K562 (cell line): ENCODE results near the gene SMARCA4. TPM values are rescaled to one million over a fixed set of nuclear protein-coding genes. Genes with fewer than 3 reads are reported as not detected.
A peak's percentile ranks its signal among the peaks of the same experiment; 100 is the strongest.

Source experiments
- ATAC-seq: fragments of 200-7000 bp; cut with Tn5 transposase; 3 replicates; pipeline ENCODE4 v1.9.1; 2020; ENCODE audit warnings: moderate library complexity
- BruUV-seq: library from RNA; stranded (reverse); fragments of 400-500 nt; replicated peaks from 2 replicates; lab custom pipeline; 2021; lab: Mats Ljungman, UMichigan
- CTCF ChIA-PET: fragments of 300-600 bp; formaldehyde crosslinking; extraction: SDS; loops from one replicate; lab custom pipeline; 2021; ENCODE audit warnings: low intra/inter-chr PET ratio; lab: Yijun Ruan, JAX
- POLR2A ChIA-PET: fragments of 300-600, 350-650 bp; sonication (Branson Sonifier 250); formaldehyde crosslinking; extraction: SDS; loops from one replicate; lab custom pipeline; 2021; ENCODE audit warnings: antibody characterized with exemption, inconsistent platforms; lab: Yijun Ruan, JAX
- DNase-seq, 4 experiments: peaks; one replicate each; pipeline versions ENCODE4 v3.0.0 to v3.0.0-alpha.2; 2011 to 2018; ENCODE audit warnings: low spot score in 3 of 4, mixed read lengths in 3 of 4; ENCODE audit errors: extremely low read depth in 1 of 4
- FAIRE-seq: peaks from 2 replicates; lab custom pipeline; 2011; peaks lifted over from hg19 to GRCh38; lab: Jason Lieb, UNC
- H2AFZ ChIP-seq: 2 replicates; pipeline ENCODE4 v1.6.0; 2011; ENCODE audit warnings: low read depth, low read length, control low read depth, inconsistent platforms
- H3K27ac ChIP-seq: fragments of 200-600 bp; 3 replicates; pipeline ENCODE4 v1.8.0; 2011; ENCODE audit warnings: low read depth, mild to moderate bottlenecking, control low read depth, inconsistent platforms, low read length, moderate library complexity, mixed read lengths; ENCODE audit errors: extremely low read depth
- H3K27me3 ChIP-seq, 2 experiments: fragments of 300-600 bp in 1 of 2; 2 replicates in 1 of 2; 3 replicates in 1 of 2; pipeline versions ENCODE4 v1.6.0 to v1.8.0; 2011; ENCODE audit warnings: inconsistent platforms in 2 of 2, low read length in 2 of 2, mild to moderate bottlenecking in 1 of 2, mixed read lengths in 1 of 2, moderate library complexity in 1 of 2; ENCODE audit not compliant: control insufficient read depth in 2 of 2, insufficient read depth in 2 of 2
- H3K36me3 ChIP-seq: fragments of 300-600 bp; 3 replicates; pipeline ENCODE4 v1.8.0; 2011; ENCODE audit warnings: mild to moderate bottlenecking, low read length, inconsistent platforms; ENCODE audit not compliant: control insufficient read depth, insufficient read depth
- H3K4me1 ChIP-seq, 2 experiments: fragments of 200-600 bp in 1 of 2; replicated peaks in 1 of 2; 2 replicates in 1 of 2; 3 replicates in 1 of 2; pipeline versions ENCODE4 v1.5.1 to v1.8.0; 2011; ENCODE audit warnings: inconsistent platforms in 2 of 2, low read length in 2 of 2, mild to moderate bottlenecking in 1 of 2, mixed read lengths in 1 of 2, moderate library complexity in 1 of 2; ENCODE audit not compliant: control insufficient read depth in 2 of 2, insufficient read depth in 2 of 2
- H3K4me2 ChIP-seq: 2 replicates; pipeline ENCODE4 v1.6.1; 2011; ENCODE audit warnings: low read length, control low read depth, inconsistent platforms, mixed read lengths; ENCODE audit not compliant: insufficient read depth
- H3K4me3 ChIP-seq: fragments of 200-600 bp; sonication (generic), shearing (Covaris generic); 2 replicates; pipeline ENCODE4 v1.5.1; 2016; ENCODE audit warnings: control low read depth, inconsistent platforms
- H3K79me2 ChIP-seq: fragments of 200-600 bp; 3 replicates; pipeline ENCODE4 v1.8.0; 2011; ENCODE audit warnings: low read length, inconsistent platforms; ENCODE audit not compliant: control insufficient read depth, insufficient read depth
- H3K9ac ChIP-seq, 2 experiments: 2 replicates each; pipeline versions ENCODE4 v1.6.0 to v1.6.1; 2011; ENCODE audit warnings: low read depth in 2 of 2, low read length in 2 of 2, control low read depth in 1 of 2, inconsistent platforms in 1 of 2, mild to moderate bottlenecking in 1 of 2, mixed read lengths in 1 of 2; ENCODE audit not compliant: insufficient read depth in 1 of 2
- H3K9me1 ChIP-seq: one replicate; pipeline ENCODE4 v1.6.0; 2011; ENCODE audit warnings: inconsistent platforms, mild to moderate bottlenecking, low read length, moderate library complexity; ENCODE audit not compliant: control insufficient read depth, insufficient read depth
- H3K9me3 ChIP-seq: replicated peaks from 2 replicates; pipeline ENCODE4 v1.5.1; 2011; ENCODE audit warnings: low read depth, low read length, inconsistent platforms; ENCODE audit not compliant: control insufficient read depth, insufficient read depth
- H4K20me1 ChIP-seq: replicated peaks from 2 replicates; pipeline ENCODE4 v1.6.1; 2011; ENCODE audit warnings: low read length, inconsistent platforms, mixed read lengths; ENCODE audit not compliant: control insufficient read depth, insufficient read depth
- ATF1 ChIP-seq, 2 experiments: fragments of 450-650 bp in 1 of 2; IDR thresholded peaks; 2 replicates each; pipeline ENCODE4 v1.6.1; 2016; ENCODE audit warnings: missing compliant biosample characterization in 1 of 2, missing genetic modification characterization in 1 of 2
- CBX5 ChIP-seq: IDR thresholded peaks from 2 replicates; pipeline ENCODE4 v1.6.1; 2014; ENCODE audit warnings: low read depth, borderline replicate concordance
- EGR1 ChIP-seq: fragments of 450-650 bp; conservative IDR thresholded peaks from 2 replicates; pipeline ENCODE4 v1.6.1; 2017; ENCODE audit warnings: mild to moderate bottlenecking
- ELF2 ChIP-seq: fragments of 250-450 bp; sonication (Bioruptor Pico); IDR thresholded peaks from 2 replicates; pipeline ENCODE4 v1.5.0; 2021; ENCODE audit warnings: mild to moderate bottlenecking
- GTF2E2 ChIP-seq: fragments of 200-800 bp; sonication (Bioruptor generic); IDR thresholded peaks from 2 replicates; pipeline ENCODE4 v1.6.1; 2016; ENCODE audit warnings: missing genetic modification characterization, missing compliant biosample characterization
- MEF2D ChIP-seq: conservative IDR thresholded peaks from 2 replicates; pipeline ENCODE4 v1.6.1; 2016; ENCODE audit warnings: low read depth, missing genetic modification characterization, missing compliant biosample characterization
- RBM17 ChIP-seq: fragments of 200-400 bp; formaldehyde crosslinking; IDR thresholded peaks from 2 replicates; pipeline ENCODE4 v1.6.1; 2017; ENCODE audit warnings: low read depth, mild to moderate bottlenecking, low read length, borderline replicate concordance
- RBM25 ChIP-seq: fragments of 200-400 bp; formaldehyde crosslinking; IDR thresholded peaks from 2 replicates; pipeline ENCODE4 v1.6.1; 2018; ENCODE audit warnings: low read length, low read depth, moderate library complexity; ENCODE audit not compliant: severe bottlenecking
- TARDBP ChIP-seq: fragments of 450-650 bp; IDR thresholded peaks from 2 replicates; pipeline ENCODE4 v1.6.1; 2016
- U2AF2 ChIP-seq: fragments of 200-400 bp; formaldehyde crosslinking; optimal IDR thresholded peaks from 2 replicates; pipeline ENCODE3; 2017; ENCODE audit warnings: low read depth, mild to moderate bottlenecking, low read length
- ZNF121 ChIP-seq: sonication (generic); formaldehyde crosslinking; conservative IDR thresholded peaks from 2 replicates; pipeline ENCODE4 v1.8.0; 2022; ENCODE audit warnings: missing genetic modification reagents
- ZNF644 ChIP-seq: fragments of 200-800 bp; sonication (Bioruptor generic); IDR thresholded peaks from 2 replicates; pipeline ENCODE4 v1.6.1; 2016; ENCODE audit warnings: low read depth, missing genetic modification characterization, missing compliant biosample characterization
- ZNF696 ChIP-seq: fragments of 250-450 bp; sonication (Bioruptor Pico); conservative IDR thresholded peaks from 2 replicates; pipeline ENCODE4 v1.4.0; 2020; ENCODE audit warnings: mild to moderate bottlenecking, moderate library complexity
- ZSCAN29 ChIP-seq: fragments of 450-650 bp; IDR thresholded peaks from 2 replicates; pipeline ENCODE4 v1.6.1; 2017
- WGBS: fragments of 100-300 bp; shearing (Covaris generic); methylation state at CpG from one replicate; pipeline ENCODE4 v1.1.6; 2016; ENCODE audit warnings: low coverage, mixed read lengths; ENCODE audit not compliant: insufficient coverage; ENCODE audit errors: missing lambda C conversion rate; 5-methylcytosine and 5-hydroxymethylcytosine counted together
- in situ Hi-C: fragments of 300-500 bp; cut with MboI; formaldehyde crosslinking; loops from 4 replicates; pipeline ENCODE4 v1.15.0; 2018; ENCODE audit warnings: inconsistent platforms, mixed read lengths
- intact Hi-C: fragments of 100-400 bp; cut with micrococcal nuclease; formaldehyde crosslinking; loops from 2 replicates; pipeline ENCODE4 v1.14.2; 2022
- polyA plus RNA-seq, 8 experiments: library from polyadenylated mRNA; depleted of rRNA in 4 of 8; stranded (reverse) in 5 of 8; unstranded in 3 of 8; fragments of >200 nt; fragmentation: Nextera tagmentation in 2 of 8; fragmentation: Illumina TruSeq in 1 of 8; extraction: Ambion mirVana in 2 of 8; extraction: Trizol in 1 of 8; gene quantifications; 2 replicates each; pipeline versions ENCODE4 v1.2.1 to v1.2.3, GENCODE V29; 2011 to 2014; ENCODE audit warnings: inconsistent platforms in 1 of 8, missing spikeins in 1 of 8
- total RNA-seq, 7 experiments: library from RNA; depleted of rRNA in 6 of 7; stranded (reverse); fragments of >200 nt in 6 of 7; fragmentation: Illumina TruSeq in 2 of 7; extraction: Trizol in 2 of 7; gene quantifications; 2 replicates each; pipeline versions ENCODE4 v1.2.1 to v1.2.3, GENCODE V29; 2011 to 2021; ENCODE audit warnings: low replicate concordance in 1 of 7
- TF ChIP-seq, protein P1 (sequence below): fragments of 200-800 bp; sonication (Bioruptor generic); IDR thresholded peaks from 2 replicates; pipeline ENCODE4 v1.6.1; 2017; ENCODE audit warnings: missing genetic modification characterization, missing compliant biosample characterization
- TF ChIP-seq, protein P2 (sequence below): fragments of 250-450 bp; sonication (Bioruptor Pico); IDR thresholded peaks from 2 replicates; pipeline ENCODE4 v1.8.0; 2022; ENCODE audit warnings: moderate library complexity, mild to moderate bottlenecking, inconsistent platforms

The SMARCA4 gene
- total and polyA plus RNA-seq, 9 of the 15 experiments (the other 6 are each of a cell fraction or from before 2014, with no cell fraction given), result 19.3 to 207 (median 52.1) TPM

DNA sequence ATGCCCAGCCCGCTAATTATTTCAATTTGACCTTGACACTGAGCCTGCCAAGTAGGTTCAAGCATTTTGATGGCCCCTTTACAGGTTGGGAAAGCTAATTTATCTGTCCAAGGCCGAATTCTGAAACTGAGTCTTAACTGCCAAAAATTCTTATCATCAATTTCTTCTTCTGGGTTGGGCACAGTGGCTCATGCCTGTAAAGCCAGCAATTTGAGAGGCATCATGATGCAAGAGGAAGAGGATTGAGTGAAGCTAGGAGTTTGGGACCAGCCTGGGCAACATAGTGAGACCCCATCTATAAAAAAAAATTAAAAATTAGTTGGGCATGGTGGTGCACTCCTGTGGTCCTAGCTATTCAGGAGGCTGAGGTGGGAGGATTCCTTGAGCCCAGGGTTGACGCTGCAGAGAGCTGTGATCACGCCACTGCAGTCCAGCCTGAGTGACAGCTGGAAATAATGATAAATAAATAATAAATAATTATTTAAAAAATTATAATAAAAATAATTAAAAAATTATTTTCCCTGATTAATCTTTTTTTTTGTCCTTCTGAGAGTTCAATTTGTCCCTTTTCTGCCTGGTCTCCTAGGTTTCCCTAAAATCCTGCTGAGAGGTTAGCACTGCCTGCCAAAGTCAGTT lies 127.2 kb downstream of the SMARCA4 start (continued):
- TF ChIP-seq ZNF121 (peak; percentile 96), GTF2E2 (no peak), ATF1 (CRISPR knock-in tag; IDR thresholded peaks at IDR 0.05) (no peak), ATF1 (tag; IDR thresholded peaks at IDR 0.05) (no peak), ZNF696 (CRISPR knock-in tag) (no peak), CBX5 (no peak), EGR1 (no peak), RBM25 (peak; percentile 75), U2AF2 (no peak), RBM17 (no peak)
- TF ChIP-seq, all 486 proteins: peak for 7

DNA sequence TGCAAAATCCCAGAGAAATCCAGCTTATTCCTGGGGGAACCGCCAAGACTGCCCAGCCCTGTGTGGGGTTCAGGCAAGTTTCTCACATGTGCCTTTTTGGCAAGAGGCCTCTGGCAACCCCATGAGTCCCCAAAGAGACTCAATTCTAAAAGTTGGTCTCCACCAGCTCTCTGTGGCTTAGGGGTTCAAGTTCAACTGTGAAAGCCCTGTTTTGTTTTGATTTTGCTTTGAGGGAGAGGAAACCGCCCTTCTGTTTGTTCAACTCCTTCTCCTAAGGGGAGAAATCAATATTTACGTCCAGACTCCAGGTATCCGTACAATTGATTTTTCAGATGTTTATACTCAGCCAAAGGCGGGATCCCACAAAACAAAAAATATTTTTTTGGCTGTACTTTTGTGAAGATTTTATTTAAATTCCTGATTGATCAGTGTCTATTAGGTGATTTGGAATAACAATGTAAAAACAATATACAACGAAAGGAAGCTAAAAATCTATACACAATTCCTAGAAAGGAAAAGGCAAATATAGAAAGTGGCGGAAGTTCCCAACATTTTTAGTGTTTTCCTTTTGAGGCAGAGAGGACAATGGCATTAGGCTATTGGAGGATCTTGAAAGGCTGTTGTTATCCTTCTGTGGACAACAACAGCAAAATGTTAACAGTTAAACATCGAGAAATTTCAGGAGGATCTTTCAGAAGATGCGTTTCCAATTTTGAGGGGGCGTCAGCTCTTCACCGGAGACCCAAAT lies 127.8 kb downstream of the SMARCA4 start:
- POLR2A ChIA-PET, result interaction anchor here (0.5 to 2.3 kb wide), 14 partner anchors 9 to 564 kb away, joined by 3 to 10 read pairs (median 3); partner anchors contain the start of gene TMED1
- intact Hi-C loops (no loop called here), in situ Hi-C loops (no loop called here)
- H3K79me2 ChIP-seq, result peaks cover 53% of the 10 kb centered on the region
- no peaks in the 10 kb centered on the region for H3K9me3 ChIP-seq
- peak overlapping the region; percentile 60 for H2AFZ ChIP-seq
- 0% methylated on average over 11 of the region's 11 CpGs for WGBS
- H3K9ac ChIP-seq, result peak overlapping the region; percentile 95 to 99; a peak in 3 of 4 replicates
- peaks cover 35 to 49% of the 10 kb centered on the region in 2 experiments for H3K4me1 ChIP-seq
- DNase-seq (peak in 1 of 4 experiments; percentile 43), FAIRE-seq (peak; percentile 37), ATAC-seq (no peak)
- H4K20me1 ChIP-seq, result peaks cover 30% of the 10 kb centered on the region
- H3K36me3 ChIP-seq, result peaks cover 32% of the 10 kb centered on the region
- peak overlapping the region; percentile 98 for H3K4me3 ChIP-seq
- no TSS peak for BruUV-seq
- peaks cover under 1% of the 10 kb centered on the region for H3K9me1 ChIP-seq
- CTCF ChIA-PET, result no interaction called here
- H3K27me3 ChIP-seq, result no peaks in the 10 kb centered on the region
- H3K4me2 ChIP-seq, result peak overlapping the region; percentile 80
- H3K27ac ChIP-seq, result peak overlapping the region; percentile 92
- TF ChIP-seq ZSCAN29 (no peak), ELF2 (CRISPR knock-in tag) (peak; percentile 9; the same call in 1 of the 2 replicates), ZNF644 (0 out of 2 replicates have a peak, but pooled peaks have one; percentile 18), MEF2D (tag) (no peak), TARDBP (no peak)
- TF ChIP-seq, protein P1, sequence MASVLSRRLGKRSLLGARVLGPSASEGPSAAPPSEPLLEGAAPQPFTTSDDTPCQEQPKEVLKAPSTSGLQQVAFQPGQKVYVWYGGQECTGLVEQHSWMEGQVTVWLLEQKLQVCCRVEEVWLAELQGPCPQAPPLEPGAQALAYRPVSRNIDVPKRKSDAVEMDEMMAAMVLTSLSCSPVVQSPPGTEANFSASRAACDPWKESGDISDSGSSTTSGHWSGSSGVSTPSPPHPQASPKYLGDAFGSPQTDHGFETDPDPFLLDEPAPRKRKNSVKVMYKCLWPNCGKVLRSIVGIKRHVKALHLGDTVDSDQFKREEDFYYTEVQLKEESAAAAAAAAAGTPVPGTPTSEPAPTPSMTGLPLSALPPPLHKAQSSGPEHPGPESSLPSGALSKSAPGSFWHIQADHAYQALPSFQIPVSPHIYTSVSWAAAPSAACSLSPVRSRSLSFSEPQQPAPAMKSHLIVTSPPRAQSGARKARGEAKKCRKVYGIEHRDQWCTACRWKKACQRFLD (CRISPR knock-in tag), result peak; percentile 66; the same call in 1 of the 2 replicates
- TF ChIP-seq, protein P2, sequence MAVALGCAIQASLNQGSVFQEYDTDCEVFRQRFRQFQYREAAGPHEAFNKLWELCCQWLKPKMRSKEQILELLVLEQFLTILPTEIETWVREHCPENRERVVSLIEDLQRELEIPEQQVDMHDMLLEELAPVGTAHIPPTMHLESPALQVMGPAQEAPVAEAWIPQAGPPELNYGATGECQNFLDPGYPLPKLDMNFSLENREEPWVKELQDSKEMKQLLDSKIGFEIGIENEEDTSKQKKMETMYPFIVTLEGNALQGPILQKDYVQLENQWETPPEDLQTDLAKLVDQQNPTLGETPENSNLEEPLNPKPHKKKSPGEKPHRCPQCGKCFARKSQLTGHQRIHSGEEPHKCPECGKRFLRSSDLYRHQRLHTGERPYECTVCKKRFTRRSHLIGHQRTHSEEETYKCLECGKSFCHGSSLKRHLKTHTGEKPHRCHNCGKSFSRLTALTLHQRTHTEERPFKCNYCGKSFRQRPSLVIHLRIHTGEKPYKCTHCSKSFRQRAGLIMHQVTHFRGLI (CRISPR knock-in tag), result 0 out of 2 replicates have a peak, but pooled peaks have one; percentile 29
